RKO (cell line): ENCODE data around the gene VASP.

Experiments
- DNase-seq: peaks from one replicate; pipeline ENCODE4 v3.0.0-alpha.2; 2016; ENCODE audit warnings: low spot score

The VASP gene

GRCh38 chr19:45506989-45507871, at the start of gene VASP:
VASP (plus strand) TSS chr19:45507479; CDS start chr19:45507772, 293 bp downstream.
- peak; percentile 93 for DNase-seq

- DNase-seq, result no peak
Measured at GRCh38 chr19:45457776-45458175, 49.5 kb upstream of the VASP start.

GRCh38 chr19:45460807-45461347, 46.4 kb upstream of the VASP start:
- no peak for DNase-seq

- no peak for DNase-seq
Measured at GRCh38 chr19:45462174-45462573, 45.1 kb upstream of the VASP start.

GRCh38 chr19:45463241-45463640, 44.0 kb upstream of the VASP start:
- DNase-seq, result no peak

- DNase-seq, result no peak
Measured at GRCh38 chr19:45464274-45464673, 43.0 kb upstream of the VASP start.

- no peak for DNase-seq
Measured at GRCh38 chr19:45464852-45465441, 42.3 kb upstream of the VASP start.

- no peak for DNase-seq
Measured at GRCh38 chr19:45467115-45467455, 40.2 kb upstream of the VASP start.

- DNase-seq, result peak; percentile 97
Measured at GRCh38 chr19:45467456-45468158, 39.7 kb upstream of the VASP start, which contains the start of gene FOSB. FOSB (plus strand) TSS chr19:45467996; CDS start chr19:45468587, 591 bp downstream.

GRCh38 chr19:45468159-45468651, 39.1 kb upstream of the VASP start:
- DNase-seq, result peak; percentile 67

GRCh38 chr19:45468803-45469131, 38.5 kb upstream of the VASP start:
- peak; percentile 75 for DNase-seq

GRCh38 chr19:45469132-45469944, 37.9 kb upstream of the VASP start:
- DNase-seq, result peak; percentile 95

- peak; percentile 91 for DNase-seq
Measured at GRCh38 chr19:45469945-45470761, 37.1 kb upstream of the VASP start.

- DNase-seq, result no peak
Measured at GRCh38 chr19:45470762-45471081, 36.6 kb upstream of the VASP start.

- peak; percentile 35 for DNase-seq
Measured at GRCh38 chr19:45471111-45471930, 36.0 kb upstream of the VASP start.

- no peak for DNase-seq
Measured at GRCh38 chr19:45471931-45472562, 35.2 kb upstream of the VASP start.

GRCh38 chr19:45472563-45473366, 34.5 kb upstream of the VASP start:
- DNase-seq, result no peak

- no peak for DNase-seq
Measured at GRCh38 chr19:45473367-45473681, 34.0 kb upstream of the VASP start.
